Ectodermal cell (in vitro differentiated cells): ENCODE data around the gene DOK1. TPM values are rescaled to one million over a fixed set of nuclear protein-coding genes. Genes with fewer than 3 reads are reported as not detected.

ENCODE experiments used
- H3K27ac ChIP-seq: 2 replicates; pipeline ENCODE4 v1.7.0; 2013; ENCODE audit warnings: mild to moderate bottlenecking, low read depth, low read length; ENCODE audit not compliant: insufficient read depth, poor library complexity, severe bottlenecking
- H3K27me3 ChIP-seq: 2 replicates; pipeline ENCODE4 v1.7.0; 2013; ENCODE audit warnings: mild to moderate bottlenecking, low read length; ENCODE audit not compliant: insufficient read depth, control insufficient read depth, poor library complexity, severe bottlenecking
- H3K36me3 ChIP-seq: one replicate; pipeline ENCODE4 v1.7.0; 2013; ENCODE audit warnings: low read length; ENCODE audit not compliant: control insufficient read depth, insufficient read depth
- H3K4me1 ChIP-seq: one replicate; pipeline ENCODE4 v1.7.0; 2013; ENCODE audit warnings: low read length; ENCODE audit not compliant: control insufficient read depth, insufficient read depth
- H3K4me3 ChIP-seq: 2 replicates; pipeline ENCODE4 v1.7.0; 2013; ENCODE audit warnings: low read depth, low read length, control low read depth; ENCODE audit not compliant: insufficient read depth
- H3K9me3 ChIP-seq: 2 replicates; pipeline ENCODE4 v1.7.0; 2013; ENCODE audit warnings: mild to moderate bottlenecking, low read length, moderate library complexity; ENCODE audit not compliant: control insufficient read depth
- WGBS, 2 experiments: methylation state at CpG; one replicate each; pipeline ENCODE4 v1.1.7; 2013; ENCODE audit warnings: missing lambda C conversion rate in 2 of 2; 5-methylcytosine and 5-hydroxymethylcytosine counted together
- polyA plus RNA-seq, 4 experiments: library from polyadenylated mRNA; stranded (reverse); fragments of 50-300 nt; gene quantifications; one replicate each; pipeline ENCODE4 v1.2.3, GENCODE V29; 2013

DOK1 gene
- 15.9 TPM for polyA plus RNA-seq (2013, experiment 1 of 4)
- polyA plus RNA-seq (2013, experiment 2 of 4), result 12.7 TPM
- 10.7 TPM for polyA plus RNA-seq (2013, experiment 3 of 4)
- 10.7 TPM for polyA plus RNA-seq (2013, experiment 4 of 4)

DNA sequence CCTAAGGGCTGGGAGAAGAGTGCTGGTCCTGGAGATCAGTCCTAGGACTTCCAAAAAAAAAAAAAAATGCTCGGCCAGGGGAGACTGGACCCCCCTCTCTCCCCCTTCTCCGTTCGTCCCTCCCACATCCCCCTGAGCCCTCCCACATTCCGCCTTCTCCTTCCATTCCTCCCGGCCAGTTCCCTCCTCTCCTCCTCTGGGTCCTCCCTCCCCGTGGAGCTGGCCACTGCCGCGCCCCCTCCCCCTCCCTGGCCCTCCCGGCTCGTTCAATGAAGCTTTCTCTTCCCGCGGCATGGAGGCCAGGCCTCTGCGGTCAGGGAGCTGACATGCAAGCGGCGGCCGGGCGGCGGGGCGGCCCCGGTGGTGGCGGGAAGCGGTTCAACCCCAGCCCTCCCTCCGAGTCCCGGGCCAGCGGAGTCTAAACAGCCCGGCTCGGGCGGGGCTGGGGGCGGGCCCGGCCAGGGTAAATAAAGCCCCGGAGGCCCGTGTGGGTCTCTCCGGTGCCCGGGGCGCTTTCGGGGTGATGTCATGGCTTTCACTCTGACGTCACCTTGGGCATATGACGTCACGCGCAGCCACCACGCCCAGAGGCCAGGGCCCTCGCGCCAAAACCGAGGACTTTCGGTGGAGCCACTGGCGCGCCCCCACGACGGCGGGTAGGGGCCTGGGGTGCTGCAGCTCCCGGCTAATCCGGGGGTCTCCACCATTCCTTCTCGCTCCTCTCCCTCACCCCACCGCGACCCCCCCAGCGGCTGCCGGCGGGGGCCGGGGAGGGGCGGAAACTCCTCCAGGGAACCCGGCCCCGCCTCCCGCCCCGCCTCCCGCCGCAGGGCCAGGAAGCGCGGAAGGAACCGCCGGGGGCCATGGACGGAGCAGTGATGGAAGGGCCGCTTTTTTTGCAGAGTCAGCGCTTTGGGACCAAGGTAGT, at the start of gene DOK1, which contains the start of gene LOXL3:
Gene DOK1, plus strand, starts transcription at position 829 of the 928 bp plus-strand sequence. Its CDS starts 35 bp downstream, at position 864.
Gene LOXL3, minus strand, starts transcription at position 51 of the 928 bp plus-strand sequence. CDS start 1,308 bp downstream, outside the sequence.
- H3K4me1 ChIP-seq, result peaks cover 23% of the 10 kb centered on the region
- H3K27ac ChIP-seq, result peak within 1 kb of the TSS; percentile 98
- no peaks in the 10 kb centered on the region for H3K36me3 ChIP-seq
- no peaks in the 10 kb centered on the region for H3K9me3 ChIP-seq
- peaks cover 31% of the 10 kb centered on the region for H3K27me3 ChIP-seq
- WGBS, 2 experiments, result 0% methylated on average over 73 of the region's 73 CpGs
- peak within 1 kb of the TSS; percentile 84 for H3K4me3 ChIP-seq

- no peak overlapping the region for H3K4me3 ChIP-seq
- no peaks in the 10 kb centered on the region for H3K9me3 ChIP-seq
- H3K27ac ChIP-seq, result no peak overlapping the region
- WGBS, 2 experiments, result 89 to 94% methylated on average over 14 of the region's 14 CpGs
- H3K36me3 ChIP-seq, result peaks cover 5% of the 10 kb centered on the region
- peaks cover 85% of the 10 kb centered on the region for H3K27me3 ChIP-seq
- peaks cover 25% of the 10 kb centered on the region for H3K4me1 ChIP-seq
These were observed 48.9 kb upstream of the DOK1 start for GRCh38 chr2:74505448-74506246.

DNA sequence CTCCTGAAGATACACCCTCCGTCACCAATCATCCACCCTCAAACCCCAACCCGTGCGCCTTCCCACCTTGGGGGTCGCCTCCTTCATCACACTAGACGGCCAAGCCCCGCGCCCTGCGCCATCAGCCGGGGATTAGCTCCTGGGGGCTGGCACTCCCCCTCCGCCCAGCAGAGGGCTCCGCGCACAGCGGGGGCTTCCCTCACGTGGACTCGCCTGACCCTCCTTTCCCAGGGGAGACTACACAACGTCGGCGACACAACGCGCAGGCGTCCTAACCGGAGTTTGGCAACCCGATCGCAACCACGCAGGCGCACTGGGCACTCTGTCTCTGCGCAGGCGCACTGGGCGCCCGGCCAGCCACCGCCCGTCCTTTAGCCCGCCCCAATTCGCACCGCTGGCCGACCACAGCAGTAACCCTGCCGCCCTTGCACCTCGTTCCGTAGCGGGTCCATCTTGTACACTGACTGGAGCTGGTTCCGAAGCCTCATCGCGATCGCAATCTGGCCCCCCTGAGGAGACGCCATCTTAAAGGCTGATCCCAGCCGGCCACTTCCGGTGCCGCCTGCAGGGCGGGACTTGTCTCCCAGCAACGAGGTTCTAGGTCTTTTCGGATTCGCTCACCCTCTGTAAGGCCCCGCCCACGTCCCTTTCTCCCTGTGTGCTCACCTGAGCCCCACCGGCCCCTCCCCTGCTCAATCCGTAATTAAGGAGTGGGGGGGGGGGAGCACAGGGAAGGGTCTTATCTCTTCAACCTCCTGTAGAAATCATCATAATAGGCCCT, 47.2 kb upstream of the DOK1 start, which contains the start of gene PCGF1:
Gene PCGF1, minus strand, starts transcription at position 551 of the 781 bp plus-strand sequence. Its CDS starts 27 bp downstream, at position 524.
- Histone ChIP-seq H3K4me3 (peak within 1 kb of the TSS; percentile 52), H3K27me3 (peaks cover 85% of the 10 kb centered on the region), H3K9me3 (no peaks in the 10 kb centered on the region), H3K4me1 (peaks cover 15% of the 10 kb centered on the region), H3K36me3 (peaks cover 5% of the 10 kb centered on the region), H3K27ac (peak within 1 kb of the TSS; percentile 17)
- WGBS, 2 experiments, result 0% methylated on average over 54 to 56 of the region's 56 CpGs

GRCh38 chr2:74507926-74508520, 46.5 kb upstream of the DOK1 start:
- Histone ChIP-seq H3K9me3 (no peaks in the 10 kb centered on the region), H3K27me3 (peaks cover 85% of the 10 kb centered on the region), H3K4me3 (peak overlapping the region; percentile 52), H3K4me1 (peaks cover 8% of the 10 kb centered on the region), H3K36me3 (peaks cover 5% of the 10 kb centered on the region), H3K27ac (no peak overlapping the region)
- WGBS, 2 experiments, result 5% methylated on average over 36 to 38 of the region's 38 CpGs

- peaks cover 5% of the 10 kb centered on the region for H3K36me3 ChIP-seq
- no peak overlapping the region for H3K4me3 ChIP-seq
- no peaks in the 10 kb centered on the region for H3K9me3 ChIP-seq
- H3K4me1 ChIP-seq, result peaks cover 24% of the 10 kb centered on the region
- 85 to 89% methylated on average over 4 of the region's 4 CpGs for WGBS, 2 experiments
- H3K27ac ChIP-seq, result no peak overlapping the region
- H3K27me3 ChIP-seq, result peaks cover 85% of the 10 kb centered on the region
These were observed 44.2 kb upstream of the DOK1 start for GRCh38 chr2:74510272-74510671.

- H3K27ac ChIP-seq, result no peak overlapping the region
- H3K27me3 ChIP-seq, result peaks cover 88% of the 10 kb centered on the region
- H3K36me3 ChIP-seq, result no peaks in the 10 kb centered on the region
- H3K9me3 ChIP-seq, result no peaks in the 10 kb centered on the region
- WGBS, 2 experiments, result 71 to 74% methylated on average over 11 of the region's 11 CpGs
- no peak overlapping the region for H3K4me3 ChIP-seq
- H3K4me1 ChIP-seq, result peaks cover 24% of the 10 kb centered on the region
These were observed 43.2 kb upstream of the DOK1 start for GRCh38 chr2:74511104-74511989.

DNA sequence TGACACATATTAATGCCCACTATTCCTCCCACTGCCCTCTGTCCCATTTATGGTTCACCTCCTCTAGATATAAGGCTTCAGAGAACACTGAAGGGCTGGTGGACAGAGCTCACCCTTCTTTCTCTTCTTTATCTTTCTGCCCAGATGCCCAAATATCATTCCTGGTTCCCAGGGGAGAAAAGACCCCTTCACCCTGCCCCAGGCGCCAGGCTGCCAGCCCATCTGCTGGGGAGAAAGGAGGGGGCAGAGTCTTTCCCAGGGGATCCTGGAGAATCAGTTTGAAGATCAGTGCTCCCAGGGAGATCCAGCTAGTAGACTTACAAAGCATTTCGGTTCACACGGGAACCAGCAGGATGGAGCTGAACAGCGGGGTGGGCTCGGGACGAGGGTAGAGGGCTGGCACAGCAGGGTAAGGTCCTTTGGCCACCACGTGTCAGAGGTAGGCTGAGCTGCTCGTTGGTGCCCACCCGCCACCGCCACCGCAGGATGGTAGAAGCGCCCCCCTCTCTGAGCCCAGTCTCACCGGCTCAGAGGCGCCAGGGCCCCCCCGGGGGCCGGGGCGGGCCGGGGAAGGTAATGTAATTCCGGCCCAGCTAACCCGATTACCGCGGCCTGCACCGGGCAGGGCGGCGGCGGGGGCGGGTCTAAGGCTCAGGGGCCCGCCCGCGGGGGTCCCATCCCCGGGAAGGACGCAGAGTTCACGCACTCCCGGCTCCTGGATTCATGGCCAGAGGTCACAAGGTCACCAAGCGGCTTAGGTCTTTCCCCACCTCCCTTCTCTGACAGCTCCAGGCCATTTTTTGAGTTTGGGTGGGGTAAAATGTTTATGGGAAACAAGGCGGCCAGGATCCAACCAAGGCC, 41.5 kb upstream of the DOK1 start:
- Histone ChIP-seq H3K27me3 (peaks cover 100% of the 10 kb centered on the region), H3K4me3 (no peak overlapping the region), H3K9me3 (no peaks in the 10 kb centered on the region), H3K36me3 (no peaks in the 10 kb centered on the region), H3K27ac (no peak overlapping the region), H3K4me1 (peaks cover 19% of the 10 kb centered on the region)
- WGBS, 2 experiments, result 2% methylated on average over 36 of the region's 36 CpGs

DNA sequence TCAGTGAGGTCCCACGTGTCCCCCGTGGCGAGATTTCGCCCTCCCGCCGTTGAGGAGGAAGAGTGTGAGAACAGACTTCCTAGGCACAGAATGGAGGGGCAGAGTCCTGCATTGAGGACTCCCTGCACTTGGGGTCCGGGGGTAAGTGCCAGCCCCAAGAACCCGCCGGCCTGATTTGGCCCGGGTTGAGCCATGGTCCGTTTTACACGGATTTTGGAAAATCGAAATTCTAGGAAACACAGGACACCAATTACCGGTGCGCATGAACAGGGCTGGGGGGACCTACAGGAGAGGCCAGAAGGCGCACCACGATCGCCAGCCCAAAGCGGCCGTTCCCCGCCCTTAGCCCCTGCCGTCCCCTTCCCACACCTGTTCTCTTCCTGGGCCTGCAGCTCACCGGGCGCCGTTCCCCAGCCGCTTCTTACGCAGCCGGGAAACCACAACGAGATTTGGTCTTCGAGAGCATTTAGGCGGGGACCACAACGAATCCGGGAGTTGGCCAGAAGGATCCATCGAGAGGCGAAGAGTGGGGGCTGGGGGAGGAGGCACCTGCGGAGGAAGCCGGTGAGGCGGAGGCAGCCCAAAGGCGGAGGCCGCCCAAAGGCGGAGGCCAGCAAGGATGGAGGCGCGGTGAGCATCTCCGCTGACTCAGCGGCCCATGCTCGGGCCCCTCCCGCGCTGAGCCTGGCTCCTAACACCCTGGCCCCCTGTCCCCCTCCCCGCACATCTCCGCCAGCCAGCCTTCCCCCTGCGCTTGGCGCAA, 40.7 kb upstream of the DOK1 start:
- no peak overlapping the region for H3K27ac ChIP-seq
- H3K27me3 ChIP-seq, result peaks cover 100% of the 10 kb centered on the region
- H3K9me3 ChIP-seq, result no peaks in the 10 kb centered on the region
- no peaks in the 10 kb centered on the region for H3K36me3 ChIP-seq
- peaks cover 15% of the 10 kb centered on the region for H3K4me1 ChIP-seq
- WGBS, 2 experiments, result 2 to 3% methylated on average over 52 of the region's 52 CpGs
- H3K4me3 ChIP-seq, result no peak overlapping the region
